HepG2 (cell line): ENCODE results near the gene LRRC8E. TPM values are rescaled to one million over a fixed set of nuclear protein-coding genes. Genes with fewer than 3 reads are reported as not detected.
A peak's percentile ranks its signal among the peaks of the same experiment; 100 is the strongest.

Source experiments
- HINFP ChIP-seq: sonication (generic); formaldehyde crosslinking; IDR thresholded peaks from 2 replicates; pipeline ENCODE4 v1.4.0; 2020; ENCODE audit warnings: low read depth, mild to moderate bottlenecking, missing genetic modification reagents
- KDM5A ChIP-seq: fragments of 200-600 bp; sonication (generic); IDR thresholded peaks from 2 replicates; pipeline ENCODE4 v1.7.0; 2018; ENCODE audit warnings: antibody characterized with exemption, mild to moderate bottlenecking, low read length, borderline replicate concordance
- NFAT5 ChIP-seq: sonication (generic); formaldehyde crosslinking; IDR thresholded peaks from 2 replicates; pipeline ENCODE4 v1.4.0; 2020; ENCODE audit warnings: missing genetic modification reagents
- NRL ChIP-seq: sonication (generic); formaldehyde crosslinking; IDR thresholded peaks from 2 replicates; pipeline ENCODE4 v1.5.0; 2020; ENCODE audit warnings: missing genetic modification reagents, mild to moderate bottlenecking, moderate library complexity, borderline replicate concordance
- PRDM10 ChIP-seq: sonication (generic); formaldehyde crosslinking; IDR thresholded peaks from 2 replicates; pipeline ENCODE4 v1.4.0; 2020; ENCODE audit warnings: low read depth, missing genetic modification reagents
- SPEN ChIP-seq: sonication (generic); formaldehyde crosslinking; IDR thresholded peaks from 2 replicates; pipeline ENCODE4 v1.5.1; 2020; ENCODE audit warnings: low read depth, mild to moderate bottlenecking, missing genetic modification reagents
- ZNF704 ChIP-seq: sonication (generic); formaldehyde crosslinking; IDR thresholded peaks from 2 replicates; pipeline ENCODE4 v1.8.1; 2023; ENCODE audit warnings: mild to moderate bottlenecking, inconsistent platforms, moderate library complexity, missing genetic modification reagents, borderline replicate concordance
- polyA plus RNA-seq, 8 experiments: library from polyadenylated mRNA; depleted of rRNA in 3 of 8; stranded (reverse) in 7 of 8; unstranded in 1 of 8; fragments of >200 nt; fragmentation: Illumina TruSeq in 4 of 8; extraction: Trizol in 4 of 8; gene quantifications; 2 replicates each; pipeline versions ENCODE4 v1.2.1 to v1.2.3, GENCODE V29; 2011 to 2016; ENCODE audit warnings: low read depth in 4 of 8, missing spikeins in 1 of 8, mixed read lengths in 1 of 8; ENCODE audit not compliant: insufficient read depth in 1 of 8
- total RNA-seq, 5 experiments: library from RNA; depleted of rRNA; stranded (reverse); fragments of >200 nt; fragmentation: Illumina TruSeq; extraction: Trizol; gene quantifications; 2 replicates each; pipeline ENCODE4 v1.2.3, GENCODE V29; 2016; ENCODE audit warnings: low read depth in 1 of 5
- TF ChIP-seq, protein P1 (sequence below): sonication (generic); formaldehyde crosslinking; IDR thresholded peaks from 2 replicates; pipeline ENCODE4 v1.5.1; 2020; ENCODE audit warnings: mild to moderate bottlenecking, moderate library complexity, missing genetic modification reagents
- TF ChIP-seq, protein P2 (sequence below): sonication (generic); formaldehyde crosslinking; IDR thresholded peaks from 2 replicates; pipeline ENCODE4 v1.8.0; 2022; ENCODE audit warnings: mild to moderate bottlenecking, missing genetic modification reagents, borderline replicate concordance

Gene LRRC8E
- total and polyA plus RNA-seq, 2 of the 13 experiments (the other 11 are each of a cell fraction or from before 2014, with no cell fraction given), result 8.0 to 10.3 TPM

DNA sequence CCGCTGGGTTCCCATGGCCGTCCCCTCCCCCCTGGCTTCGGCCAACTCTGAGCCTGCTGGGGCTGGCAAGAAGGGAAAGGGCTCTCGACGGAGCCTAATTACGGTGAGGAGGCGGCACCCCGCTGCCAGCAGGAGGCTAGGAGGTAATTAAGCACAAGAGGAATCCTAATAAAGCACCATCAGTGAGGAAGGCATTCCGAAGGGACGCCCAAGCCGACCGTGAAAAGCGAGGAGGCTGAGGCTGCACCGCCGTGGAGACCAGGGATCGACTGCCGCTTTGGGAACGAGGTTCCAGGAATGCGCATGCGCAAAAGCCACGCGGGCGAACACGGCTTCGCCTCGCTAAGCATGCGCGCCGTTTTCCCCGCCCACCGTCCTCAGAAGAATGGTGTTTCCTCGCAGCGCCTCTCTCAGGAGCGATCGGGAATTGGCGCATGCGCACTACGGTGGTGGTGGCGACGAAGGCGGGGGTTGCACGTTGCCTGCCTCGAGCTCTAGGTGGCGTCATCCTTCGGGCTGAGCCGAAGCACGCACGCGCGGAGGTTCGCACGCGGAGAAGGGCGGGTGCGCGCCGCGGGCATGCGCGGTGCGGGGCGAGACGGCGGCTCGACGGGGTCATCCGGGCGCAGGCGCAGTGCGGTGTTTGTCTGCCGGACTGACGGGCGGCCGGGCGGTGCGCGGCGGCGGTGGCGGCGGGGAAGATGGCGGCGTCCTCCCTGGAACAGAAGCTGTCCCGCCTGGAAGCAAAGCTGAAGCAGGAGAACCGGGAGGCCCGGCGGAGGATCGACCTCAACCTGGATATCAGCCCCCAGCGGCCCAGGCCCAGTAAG lies 15.1 kb downstream of the LRRC8E start, which contains the start of gene MAP2K7 (continued):
- TF ChIP-seq PRDM10 (CRISPR knock-in tag), result no peak
- TF ChIP-seq SPEN (CRISPR knock-in tag), result peak; percentile 91
- TF ChIP-seq, protein P1, sequence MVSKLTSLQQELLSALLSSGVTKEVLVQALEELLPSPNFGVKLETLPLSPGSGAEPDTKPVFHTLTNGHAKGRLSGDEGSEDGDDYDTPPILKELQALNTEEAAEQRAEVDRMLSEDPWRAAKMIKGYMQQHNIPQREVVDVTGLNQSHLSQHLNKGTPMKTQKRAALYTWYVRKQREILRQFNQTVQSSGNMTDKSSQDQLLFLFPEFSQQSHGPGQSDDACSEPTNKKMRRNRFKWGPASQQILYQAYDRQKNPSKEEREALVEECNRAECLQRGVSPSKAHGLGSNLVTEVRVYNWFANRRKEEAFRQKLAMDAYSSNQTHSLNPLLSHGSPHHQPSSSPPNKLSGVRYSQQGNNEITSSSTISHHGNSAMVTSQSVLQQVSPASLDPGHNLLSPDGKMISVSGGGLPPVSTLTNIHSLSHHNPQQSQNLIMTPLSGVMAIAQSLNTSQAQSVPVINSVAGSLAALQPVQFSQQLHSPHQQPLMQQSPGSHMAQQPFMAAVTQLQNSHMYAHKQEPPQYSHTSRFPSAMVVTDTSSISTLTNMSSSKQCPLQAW, result peak; percentile 68
- TF ChIP-seq, protein P2, sequence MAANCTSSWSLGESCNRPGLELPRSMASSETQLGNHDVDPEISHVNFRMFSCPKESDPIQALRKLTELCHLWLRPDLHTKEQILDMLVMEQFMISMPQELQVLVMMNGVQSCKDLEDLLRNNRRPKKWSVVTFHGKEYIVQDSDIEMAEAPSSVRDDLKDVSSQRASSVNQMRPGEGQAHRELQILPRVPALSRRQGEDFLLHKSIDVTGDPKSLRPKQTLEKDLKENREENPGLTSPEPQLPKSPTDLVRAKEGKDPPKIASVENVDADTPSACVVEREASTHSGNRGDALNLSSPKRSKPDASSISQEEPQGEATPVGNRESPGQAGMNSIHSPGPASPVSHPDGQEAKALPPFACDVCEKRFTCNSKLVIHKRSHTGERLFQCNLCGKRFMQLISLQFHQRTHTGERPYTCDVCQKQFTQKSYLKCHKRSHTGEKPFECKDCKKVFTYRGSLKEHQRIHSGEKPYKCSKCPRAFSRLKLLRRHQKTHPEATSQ (CRISPR knock-in tag), result peak; percentile 5; the same call in 1 of the 2 replicates
- TF ChIP-seq NFAT5 (CRISPR knock-in tag), result peak; percentile 22; the same call in 1 of the 2 replicates
- no peak for TF ChIP-seq KDM5A
- TF ChIP-seq ZNF704, result peak; percentile 86; the same call in 1 of the 2 replicates
- 0 out of 2 replicates have a peak, but pooled peaks have one; percentile 59 for TF ChIP-seq HINFP
- peak; percentile 92; the same call in 1 of the 2 replicates for TF ChIP-seq NRL
